Skin of body (tissue), 2 donors: ENCODE results near the gene AK1. TPM values are rescaled to one million over a fixed set of nuclear protein-coding genes. Genes with fewer than 3 reads are reported as not detected.

Experiments
- DNase-seq: peaks from one replicate; lab custom pipeline; 2025; lab: John Stamatoyannopoulos, UW
- total RNA-seq: library from RNA; depleted of rRNA; stranded (reverse); fragments of >200 nt; gene quantifications from one replicate; pipeline ENCODE4 v1.2.3, GENCODE V29; 2014

Gene AK1
- total RNA-seq, 1 donor from 2014 or later, result 47.1 TPM

- no peak for DNase-seq
These were observed 32.4 kb upstream of the AK1 start for GRCh38 chr9:127909839-127910273.

GRCh38 chr9:127908660-127908926, 31.1 kb upstream of the AK1 start:
- DNase-seq, result no peak

- DNase-seq, result no peak
These were observed 30.6 kb upstream of the AK1 start for GRCh38 chr9:127907867-127908659.

DNA sequence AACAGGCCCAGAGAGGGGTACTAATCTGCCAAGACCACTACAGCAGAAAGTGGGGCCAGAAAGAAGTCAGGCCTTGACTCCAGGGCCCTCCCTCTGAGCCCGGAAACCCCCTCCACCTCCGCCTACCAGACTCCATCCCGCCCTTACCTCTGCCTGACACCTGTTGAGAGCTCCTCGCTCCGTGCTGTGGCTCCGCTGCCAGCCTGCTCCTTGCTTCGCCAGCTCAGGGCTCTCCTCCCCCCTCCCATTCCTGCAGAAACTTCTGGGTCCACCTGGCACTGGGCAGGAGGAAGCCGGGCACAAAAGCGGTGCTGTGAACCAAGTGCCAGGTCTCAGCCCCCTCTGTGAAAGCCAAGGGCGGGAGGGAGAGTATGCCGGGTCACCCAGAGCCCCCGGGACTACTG, 28.3 kb upstream of the AK1 start:
- DNase-seq, result no peak

DNA sequence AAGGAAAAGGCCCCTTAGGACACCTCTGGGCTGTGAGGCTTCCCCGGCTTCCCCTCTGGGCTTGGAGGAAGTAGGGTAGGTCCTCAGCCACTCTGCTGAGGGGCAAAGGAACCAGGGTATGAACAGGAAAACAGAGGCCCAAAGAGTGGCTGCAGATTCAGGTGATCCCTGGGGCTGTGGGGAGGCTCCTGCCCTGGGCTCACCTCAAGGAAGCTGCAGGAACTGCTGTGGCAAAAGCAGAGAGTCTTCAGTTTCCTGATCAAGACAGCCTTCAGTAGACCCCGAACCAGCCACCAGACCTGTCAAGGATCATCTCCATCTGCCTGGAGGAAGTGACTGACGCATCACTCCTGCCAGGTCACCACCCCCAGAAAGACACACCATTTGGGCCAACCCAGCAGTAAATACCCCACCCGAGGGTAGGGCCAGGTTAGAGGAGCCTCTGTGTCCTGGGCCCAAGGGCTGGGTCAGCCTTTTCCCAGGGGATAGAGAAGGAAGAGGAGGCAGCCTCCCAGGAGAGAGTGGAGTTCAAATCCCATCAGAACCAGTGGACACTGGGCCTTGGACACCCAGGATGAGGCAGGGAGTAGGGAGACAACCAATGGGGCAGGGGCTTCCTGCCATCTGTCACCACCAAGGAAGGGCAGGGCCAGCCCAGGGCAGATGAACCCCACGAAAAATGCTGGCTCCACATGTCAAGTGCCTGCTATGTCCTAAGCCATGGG, 27.7 kb upstream of the AK1 start:
- DNase-seq, result no peak

DNA sequence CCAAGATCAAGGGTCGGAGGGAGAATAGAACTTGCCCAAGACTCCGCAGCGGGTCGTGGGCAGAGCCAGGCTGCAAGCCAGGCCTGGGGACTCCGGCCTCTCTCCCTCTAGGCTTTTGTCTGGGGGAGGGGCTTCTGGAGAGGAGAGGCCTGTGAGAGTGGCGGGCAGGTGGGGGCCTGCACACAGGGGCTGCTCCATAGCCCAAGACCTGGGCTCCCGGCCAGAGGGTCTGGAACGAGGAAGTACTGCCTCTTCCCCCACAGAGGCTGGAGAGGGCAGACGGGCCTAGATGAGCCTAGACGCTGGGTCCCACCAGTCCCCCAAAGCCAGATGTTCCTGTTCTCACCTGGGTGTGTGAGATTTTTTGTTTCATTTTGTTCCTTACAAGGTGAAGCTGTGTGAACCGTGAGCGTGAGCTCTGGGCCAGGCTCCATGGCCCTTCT, 27.1 kb upstream of the AK1 start:
- no peak for DNase-seq

DNA sequence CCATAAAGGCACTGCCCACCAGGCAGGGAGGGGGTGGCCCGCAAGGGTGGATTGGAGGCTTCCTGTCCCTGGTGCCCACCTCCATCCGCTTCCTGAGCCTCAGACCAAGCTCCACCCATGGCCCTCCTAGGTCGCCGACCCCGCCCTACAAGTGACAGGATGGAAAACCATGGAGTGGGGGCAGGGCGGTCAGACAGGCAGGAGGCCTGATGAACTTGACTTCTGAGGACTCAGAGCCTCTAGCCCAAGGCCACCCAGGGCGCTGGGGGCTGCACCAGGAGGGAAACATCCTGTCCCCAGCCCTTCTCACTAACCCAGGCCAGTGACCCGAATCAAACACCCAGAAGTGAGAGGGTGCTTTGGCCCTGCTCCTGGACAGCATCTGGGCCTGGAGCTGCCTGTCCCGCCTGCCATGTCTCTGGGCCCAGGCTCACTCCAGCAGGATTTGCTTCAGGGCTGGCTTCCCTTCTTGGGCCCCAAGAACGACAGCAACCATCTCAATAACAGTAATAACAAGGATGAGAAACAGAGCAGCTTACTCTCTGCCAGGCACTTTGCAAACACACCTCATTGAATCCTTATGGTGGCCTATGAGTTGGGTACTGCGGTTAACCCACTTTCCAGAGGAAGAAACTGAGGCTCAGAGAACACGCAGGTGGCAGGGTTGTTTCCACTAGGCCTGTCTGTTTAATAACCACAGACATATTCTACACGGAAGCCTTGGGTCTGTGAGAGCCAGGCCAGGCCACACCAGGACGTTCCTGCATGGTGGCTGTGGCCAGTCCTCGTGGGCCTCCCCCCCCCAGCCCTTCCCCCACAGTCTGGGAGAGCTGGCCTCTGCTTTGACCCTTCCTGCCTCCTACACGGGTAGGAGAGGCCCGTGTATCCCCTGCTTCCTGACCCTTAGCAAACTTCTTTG, 26.3 kb upstream of the AK1 start:
- no peak for DNase-seq

- peak; percentile 43 for DNase-seq
These were observed 21.9 kb upstream of the AK1 start, which contains the start of gene ST6GALNAC6 for GRCh38 chr9:127899128-127899943. TSS of gene ST6GALNAC6 (minus strand) at chr9:127899603. CDS start at chr9:127897981, 1,622 bp downstream.

DNA sequence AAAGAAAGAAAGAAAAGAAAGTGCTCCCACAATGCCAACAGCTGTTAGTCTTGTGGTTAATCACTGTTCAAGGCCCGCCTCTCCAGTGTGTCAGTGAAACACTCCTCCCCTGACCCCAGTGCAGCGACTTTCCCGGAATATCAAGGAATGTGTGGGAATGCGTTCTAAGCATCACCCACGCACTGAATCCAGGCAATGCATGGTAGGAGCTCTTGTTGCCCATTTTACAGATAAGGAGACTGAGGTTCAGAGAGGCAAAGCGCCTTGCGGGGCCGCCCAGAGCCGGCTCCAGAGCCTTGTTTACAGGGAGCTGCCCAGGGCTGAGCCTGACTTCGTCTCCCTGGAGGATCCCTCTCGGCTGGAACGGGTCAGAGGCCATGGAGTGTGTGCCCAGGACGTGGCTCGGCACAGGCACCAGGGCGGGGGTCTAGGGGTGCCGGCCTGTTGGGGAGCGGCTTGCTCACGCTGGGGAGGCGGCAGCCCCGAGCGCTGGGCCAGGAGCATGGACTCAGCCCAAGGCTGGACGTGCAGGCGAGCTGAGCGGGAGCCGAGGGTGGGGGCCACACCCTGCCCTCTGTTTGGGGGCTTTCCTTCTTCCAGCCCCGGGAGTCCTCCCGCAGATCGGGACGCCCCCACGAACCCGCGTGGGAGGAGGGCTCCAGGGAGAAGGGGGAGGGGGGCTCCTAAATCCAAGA, 21.1 kb upstream of the AK1 start:
- peak; percentile 71 for DNase-seq

GRCh38 chr9:127897193-127897692, 19.8 kb upstream of the AK1 start:
- peak; percentile 23 for DNase-seq

GRCh38 chr9:127896395-127897192, 19.1 kb upstream of the AK1 start:
- DNase-seq, result no peak

GRCh38 chr9:127895811-127896210, 18.3 kb upstream of the AK1 start:
- no peak for DNase-seq

- no peak for DNase-seq
These were observed 15.9 kb upstream of the AK1 start for GRCh38 chr9:127893392-127893791.

- no peak for DNase-seq
These were observed 15.4 kb upstream of the AK1 start for GRCh38 chr9:127892831-127893230.

GRCh38 chr9:127890053-127890452, 12.6 kb upstream of the AK1 start:
- no peak for DNase-seq

GRCh38 chr9:127887792-127888191, 10.3 kb upstream of the AK1 start:
- no peak for DNase-seq

DNA sequence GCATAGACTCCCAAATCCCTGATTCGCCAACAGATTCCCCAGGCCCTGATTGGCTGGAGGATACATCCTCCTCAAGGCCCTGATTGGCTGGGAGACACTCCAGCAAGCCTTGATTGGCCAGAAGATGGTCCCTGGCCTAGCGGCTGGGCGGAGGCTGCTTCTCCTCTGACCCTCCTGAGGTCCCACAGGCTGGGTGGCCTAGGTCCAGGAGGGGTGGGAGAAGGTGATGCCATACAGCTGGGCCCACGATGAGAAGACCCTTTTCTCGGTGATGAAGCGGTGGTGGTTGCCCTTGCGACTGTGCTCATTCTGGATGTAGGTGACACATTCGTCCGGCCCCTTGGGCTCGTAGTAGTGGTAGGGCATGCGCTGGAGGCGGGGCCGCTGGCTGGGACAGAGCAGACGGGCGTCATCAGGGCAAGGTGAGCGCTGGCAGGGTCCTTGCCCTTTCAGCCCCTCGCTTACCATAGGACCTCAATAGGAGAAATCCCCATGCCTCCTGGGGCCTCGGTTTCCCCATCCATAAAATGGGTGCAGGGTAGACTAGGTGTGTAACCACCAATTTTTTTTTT, 9.0 kb upstream of the AK1 start:
- no peak for DNase-seq

DNA sequence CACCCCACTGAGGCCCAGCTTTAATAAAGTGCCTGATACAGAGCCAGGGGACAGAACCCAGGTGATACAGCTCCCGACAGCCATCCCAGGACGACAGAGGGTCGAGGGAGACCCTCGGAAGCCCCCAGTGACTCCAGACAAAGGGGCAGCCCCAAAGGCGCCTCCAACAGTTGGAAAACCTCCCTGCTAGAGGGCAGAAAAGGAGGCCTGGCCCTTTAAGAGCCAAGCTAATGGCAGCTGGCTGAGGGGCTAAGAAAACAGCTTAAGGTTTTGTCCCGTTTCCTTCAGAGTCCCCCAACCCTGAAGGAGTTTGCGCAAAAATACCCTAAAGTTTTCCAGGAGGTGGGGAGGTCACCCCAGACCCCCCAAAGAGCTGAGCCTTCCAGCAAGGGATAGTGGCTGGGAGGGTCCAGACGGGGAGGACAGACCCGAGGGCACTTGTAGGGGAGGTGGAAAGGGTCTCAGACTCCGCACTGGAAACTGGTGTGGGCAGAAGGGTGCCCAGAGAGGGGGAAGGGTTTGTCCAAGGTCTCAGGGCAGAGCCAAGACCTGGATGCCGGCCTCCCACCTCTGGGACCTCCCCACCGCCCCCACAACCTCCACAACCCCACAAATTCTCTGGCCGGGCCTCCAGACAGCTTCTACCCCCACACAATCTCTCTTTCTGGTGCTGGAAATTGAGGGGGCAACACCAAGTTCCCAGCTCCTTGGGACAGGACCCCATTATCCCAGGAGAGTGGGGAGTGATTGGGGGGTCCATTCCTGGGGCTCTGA, 8.2 kb upstream of the AK1 start:
- DNase-seq, result no peak
